PC-3 (cell line): Measurements from ENCODE around the gene SCARB1. TPM values are rescaled to one million over a fixed set of nuclear protein-coding genes. Genes with fewer than 3 reads are reported as not detected.

Source experiments
- ATAC-seq: fragments of 200-7000 bp; cut with Tn5 transposase; 2 replicates; pipeline ENCODE4 v1.9.1; 2020; ENCODE audit warnings: mild to moderate bottlenecking, moderate library complexity
- BruUV-seq: library from RNA; stranded (reverse); fragments of 400-500 nt; replicated peaks from 2 replicates; lab custom pipeline; 2021; lab: Mats Ljungman, UMichigan
- CTCF ChIA-PET: fragments of 300-600 bp; sonication (Branson Sonifier 250); formaldehyde crosslinking; loops from one replicate; lab custom pipeline; 2022; ENCODE audit warnings: antibody characterized with exemption; lab: Charles Lee
- POLR2A ChIA-PET: fragments of 300-600 bp; sonication (Branson Sonifier 250); formaldehyde crosslinking; loops from one replicate; lab custom pipeline; 2022; ENCODE audit warnings: antibody characterized with exemption; ENCODE audit not compliant: unreplicated experiment; lab: Charles Lee
- DNase-seq: peaks from one replicate; pipeline ENCODE4 v3.0.0-alpha.2; 2015
- H2AFZ ChIP-seq: fragments of 300-600 bp; sonication (generic); 2 replicates; pipeline ENCODE4 v1.6.0; 2016; ENCODE audit warnings: antibody characterized with exemption, low read length
- H3F3A ChIP-seq: fragments of 300-600 bp; sonication (generic); one replicate; pipeline ENCODE4 v1.6.0; 2017; ENCODE audit warnings: antibody characterized with exemption, low read length, control low read depth, mild to moderate bottlenecking; ENCODE audit not compliant: unreplicated experiment
- H3K27ac ChIP-seq: fragments of 300-600 bp; sonication (generic); 2 replicates; pipeline ENCODE4 v1.5.1; 2016; ENCODE audit warnings: mild to moderate bottlenecking, low read length
- H3K27me3 ChIP-seq: fragments of 300-600 bp; sonication (generic); 2 replicates; pipeline ENCODE4 v1.6.1; 2016; ENCODE audit warnings: low read length, mixed read lengths
- H3K36me3 ChIP-seq: fragments of 300-600 bp; sonication (generic); 2 replicates; pipeline ENCODE4 v1.6.1; 2016; ENCODE audit warnings: low read depth, mixed run types, low read length, mixed read lengths
- H3K4me1 ChIP-seq: fragments of 300-600 bp; sonication (generic); 2 replicates; pipeline ENCODE4 v1.5.1; 2016; ENCODE audit warnings: low read length; ENCODE audit not compliant: insufficient read depth
- H3K4me2 ChIP-seq: fragments of 300-600 bp; sonication (generic); 2 replicates; pipeline ENCODE4 v1.6.0; 2016; ENCODE audit warnings: low read length
- H3K4me3 ChIP-seq: fragments of 300-600 bp; sonication (generic); 2 replicates; pipeline ENCODE4 v1.5.1; 2016; ENCODE audit warnings: mild to moderate bottlenecking, low read length, mixed read lengths
- H3K79me2 ChIP-seq: fragments of 300-600 bp; sonication (generic); 2 replicates; pipeline ENCODE4 v1.6.1; 2017; ENCODE audit warnings: low read length, mixed read lengths
- H3K9ac ChIP-seq: fragments of 300-600 bp; sonication (generic); 2 replicates; pipeline ENCODE4 v1.6.0; 2016; ENCODE audit warnings: mild to moderate bottlenecking, low read length
- H3K9me2 ChIP-seq: fragments of 300-600 bp; sonication (generic); replicated peaks from 2 replicates; pipeline ENCODE4 v1.6.1; 2016; ENCODE audit warnings: mixed run types, low read length, mixed read lengths
- H3K9me3 ChIP-seq: fragments of 300-600 bp; sonication (generic); 2 replicates; pipeline ENCODE4 v1.6.1; 2016; ENCODE audit warnings: low read length, mixed read lengths
- H4K20me1 ChIP-seq: fragments of 300-600 bp; sonication (generic); 2 replicates; pipeline ENCODE4 v1.6.1; 2016; ENCODE audit warnings: low read length, mixed read lengths
- EZH2 ChIP-seq: fragments of 300-600 bp; sonication (generic); IDR thresholded peaks from one replicate; pipeline ENCODE4 v1.6.1; 2017; ENCODE audit warnings: antibody characterized with exemption, mild to moderate bottlenecking, low read length; ENCODE audit not compliant: unreplicated experiment
- EZH2phosphoT487 ChIP-seq: fragments of 300-600 bp; sonication (generic); IDR thresholded peaks from 2 replicates; pipeline ENCODE4 v1.6.1; 2018; ENCODE audit warnings: mild to moderate bottlenecking, antibody characterized with exemption, low read length, borderline replicate concordance
- intact Hi-C: fragments of 100-400 bp; cut with micrococcal nuclease; formaldehyde crosslinking; loops from 2 replicates; pipeline ENCODE4 v1.9.0; 2023
- total RNA-seq: library from RNA; depleted of rRNA; stranded (reverse); fragments of >200 nt; gene quantifications from 2 replicates; pipeline ENCODE4 v1.2.3, GENCODE V29; 2014
- TF ChIP-seq, protein P1 (sequence below): fragments of 300-600 bp; sonication (generic); conservative IDR thresholded peaks from 2 replicates; pipeline ENCODE4 v1.5.1; 2017; ENCODE audit warnings: antibody characterized with exemption, low read depth, mild to moderate bottlenecking, low read length

The SCARB1 gene
- total RNA-seq, 1 experiment from 2014 or later: 79.1 TPM

GRCh38 chr12:124812356-124812755 lies 51.3 kb downstream of the SCARB1 start:
- intact Hi-C loops: no loop called here
- no peaks in the 10 kb centered on the region for H3K79me2 ChIP-seq
- H4K20me1 ChIP-seq: no peaks in the 10 kb centered on the region
- H3K9me3 ChIP-seq: no peaks in the 10 kb centered on the region
- H2AFZ ChIP-seq: no peak overlapping the region
- ChIA-PET CTCF (no interaction called here), POLR2A (no interaction called here)
- TF ChIP-seq EZH2phosphoT487 (no peak), EZH2 (no peak)
- TF ChIP-seq, protein P1, sequence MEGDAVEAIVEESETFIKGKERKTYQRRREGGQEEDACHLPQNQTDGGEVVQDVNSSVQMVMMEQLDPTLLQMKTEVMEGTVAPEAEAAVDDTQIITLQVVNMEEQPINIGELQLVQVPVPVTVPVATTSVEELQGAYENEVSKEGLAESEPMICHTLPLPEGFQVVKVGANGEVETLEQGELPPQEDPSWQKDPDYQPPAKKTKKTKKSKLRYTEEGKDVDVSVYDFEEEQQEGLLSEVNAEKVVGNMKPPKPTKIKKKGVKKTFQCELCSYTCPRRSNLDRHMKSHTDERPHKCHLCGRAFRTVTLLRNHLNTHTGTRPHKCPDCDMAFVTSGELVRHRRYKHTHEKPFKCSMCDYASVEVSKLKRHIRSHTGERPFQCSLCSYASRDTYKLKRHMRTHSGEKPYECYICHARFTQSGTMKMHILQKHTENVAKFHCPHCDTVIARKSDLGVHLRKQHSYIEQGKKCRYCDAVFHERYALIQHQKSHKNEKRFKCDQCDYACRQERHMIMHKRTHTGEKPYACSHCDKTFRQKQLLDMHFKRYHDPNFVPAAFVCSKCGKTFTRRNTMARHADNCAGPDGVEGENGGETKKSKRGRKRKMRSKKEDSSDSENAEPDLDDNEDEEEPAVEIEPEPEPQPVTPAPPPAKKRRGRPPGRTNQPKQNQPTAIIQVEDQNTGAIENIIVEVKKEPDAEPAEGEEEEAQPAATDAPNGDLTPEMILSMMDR: no peak
- H3F3A ChIP-seq: no peaks in the 10 kb centered on the region
- H3K9me2 ChIP-seq: no peaks in the 10 kb centered on the region
- DNase-seq (no peak), ATAC-seq (no peak)
- no TSS peak for BruUV-seq
- no peaks in the 10 kb centered on the region for H3K27me3 ChIP-seq
- no peak overlapping the region for H3K4me3 ChIP-seq
- H3K27ac ChIP-seq: no peak overlapping the region
- H3K4me1 ChIP-seq: no peaks in the 10 kb centered on the region; the same call in 1 of the 2 replicates
- no peak overlapping the region for H3K4me2 ChIP-seq
- peaks cover 34% of the 10 kb centered on the region for H3K36me3 ChIP-seq
- no peak overlapping the region for H3K9ac ChIP-seq

- Histone ChIP-seq H3K27ac (no peak overlapping the region), H3K79me2 (no peaks in the 10 kb centered on the region), H3F3A (no peaks in the 10 kb centered on the region), H3K4me2 (no peak overlapping the region), H3K36me3 (peaks cover 34% of the 10 kb centered on the region), H3K9me3 (no peaks in the 10 kb centered on the region), H3K4me3 (no peak overlapping the region), H4K20me1 (no peaks in the 10 kb centered on the region), H3K9me2 (no peaks in the 10 kb centered on the region), H3K27me3 (no peaks in the 10 kb centered on the region), H2AFZ (no peak overlapping the region), H3K4me1 (no peaks in the 10 kb centered on the region; the same call in 1 of the 2 replicates), H3K9ac (no peak overlapping the region)
- CTCF ChIA-PET: no interaction called here
- TF ChIP-seq, protein P1: no peak
- POLR2A ChIA-PET: no interaction called here
- intact Hi-C loops: no loop called here
- BruUV-seq: no TSS peak
- no peak for ATAC-seq
- DNase-seq: no peak
Measured at GRCh38 chr12:124811633-124812032, 52.0 kb downstream of the SCARB1 start.

DNA sequence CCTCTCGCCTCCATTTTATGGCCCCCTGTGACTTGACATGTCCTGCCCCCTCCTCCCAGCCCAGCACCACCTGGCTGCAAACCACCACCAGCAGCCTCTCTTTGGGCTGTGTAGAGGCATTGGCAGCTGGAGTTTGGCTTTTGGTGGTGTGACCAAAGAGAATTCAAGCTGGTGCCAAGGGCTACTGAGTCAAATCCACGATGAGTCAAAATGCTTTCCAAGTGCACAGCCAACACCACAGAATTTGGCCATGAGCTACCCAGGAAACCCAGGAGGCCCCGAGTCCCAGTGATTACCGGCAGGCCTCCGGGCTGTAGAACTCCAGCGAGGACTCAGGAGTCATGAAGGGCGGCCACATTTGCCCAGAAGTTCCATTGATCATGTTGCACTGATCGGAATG lies 53.8 kb downstream of the SCARB1 start:
- no peak for TF ChIP-seq EZH2phosphoT487
- TF ChIP-seq, protein P1: no peak
- no peak for TF ChIP-seq EZH2

More for the DNA sequence above, 53.8 kb downstream of the SCARB1 start:
- H3K27ac ChIP-seq: no peak overlapping the region
- H3K79me2 ChIP-seq: no peaks in the 10 kb centered on the region
- CTCF ChIA-PET: no interaction called here
- peak; percentile 21 for DNase-seq
- no peak overlapping the region for H3K4me3 ChIP-seq
- H3K9me2 ChIP-seq: no peaks in the 10 kb centered on the region
- no peaks in the 10 kb centered on the region for H3K9me3 ChIP-seq
- H3K36me3 ChIP-seq: peaks cover 43% of the 10 kb centered on the region
- no peak for ATAC-seq
- intact Hi-C loops: no loop called here
- no peaks in the 10 kb centered on the region; the same call in 1 of the 2 replicates for H3K4me1 ChIP-seq
- no peaks in the 10 kb centered on the region for H3K27me3 ChIP-seq
- no TSS peak for BruUV-seq
- H3K4me2 ChIP-seq: no peak overlapping the region
- POLR2A ChIA-PET: interaction anchor here (0.6 kb wide), 1 partner anchor 567 kb away, joined by 4 read pairs; no protein-coding TSS in a partner anchor
- no peaks in the 10 kb centered on the region for H3F3A ChIP-seq
- no peaks in the 10 kb centered on the region for H4K20me1 ChIP-seq
- no peak overlapping the region for H2AFZ ChIP-seq
- no peak overlapping the region for H3K9ac ChIP-seq
